NCI-H2171 treated with DMSO at 0.1 percent for 48 hours (cell line): ENCODE data around the gene NEU2.

Experiments
- DNase-seq: peaks from one replicate; lab custom pipeline; 2025; lab: John Stamatoyannopoulos, UW

NEU2 gene

DNA sequence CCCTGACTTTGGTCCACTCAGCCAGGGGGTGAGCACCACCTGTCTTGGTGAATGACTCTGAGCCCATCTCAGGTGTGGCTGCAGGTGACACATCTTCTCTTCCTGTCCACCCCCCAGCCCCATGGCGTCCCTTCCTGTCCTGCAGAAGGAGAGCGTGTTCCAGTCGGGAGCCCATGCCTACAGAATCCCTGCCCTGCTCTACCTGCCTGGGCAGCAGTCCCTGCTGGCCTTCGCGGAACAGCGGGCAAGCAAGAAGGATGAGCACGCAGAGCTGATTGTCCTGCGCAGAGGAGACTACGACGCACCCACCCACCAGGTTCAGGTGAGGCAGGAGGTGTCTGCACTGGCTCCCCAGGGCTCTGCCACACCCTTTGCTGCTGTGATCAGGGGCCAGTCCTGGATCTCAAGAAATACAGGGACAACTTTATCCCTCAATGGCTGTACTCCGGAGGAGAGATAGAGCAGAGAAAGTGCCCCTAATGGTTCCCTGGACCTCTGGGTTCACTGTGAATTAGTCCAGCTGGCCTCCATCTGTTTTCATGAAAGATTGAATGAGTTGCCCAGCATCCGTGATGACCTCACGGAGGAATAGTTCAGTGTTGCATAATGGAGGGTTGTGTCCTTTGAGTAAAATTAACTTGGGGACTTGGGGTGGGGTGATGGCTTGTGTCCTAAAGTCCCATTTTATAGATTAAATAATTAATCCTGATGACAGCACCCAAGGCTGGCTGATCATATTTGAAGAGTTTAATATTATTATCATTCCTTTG lies at the start of gene NEU2:
Gene NEU2, plus strand, starts transcription at position 122 of the 770 bp plus-strand sequence. Its CDS starts 0 bp downstream, at position 122.
- no peak for DNase-seq

DNA sequence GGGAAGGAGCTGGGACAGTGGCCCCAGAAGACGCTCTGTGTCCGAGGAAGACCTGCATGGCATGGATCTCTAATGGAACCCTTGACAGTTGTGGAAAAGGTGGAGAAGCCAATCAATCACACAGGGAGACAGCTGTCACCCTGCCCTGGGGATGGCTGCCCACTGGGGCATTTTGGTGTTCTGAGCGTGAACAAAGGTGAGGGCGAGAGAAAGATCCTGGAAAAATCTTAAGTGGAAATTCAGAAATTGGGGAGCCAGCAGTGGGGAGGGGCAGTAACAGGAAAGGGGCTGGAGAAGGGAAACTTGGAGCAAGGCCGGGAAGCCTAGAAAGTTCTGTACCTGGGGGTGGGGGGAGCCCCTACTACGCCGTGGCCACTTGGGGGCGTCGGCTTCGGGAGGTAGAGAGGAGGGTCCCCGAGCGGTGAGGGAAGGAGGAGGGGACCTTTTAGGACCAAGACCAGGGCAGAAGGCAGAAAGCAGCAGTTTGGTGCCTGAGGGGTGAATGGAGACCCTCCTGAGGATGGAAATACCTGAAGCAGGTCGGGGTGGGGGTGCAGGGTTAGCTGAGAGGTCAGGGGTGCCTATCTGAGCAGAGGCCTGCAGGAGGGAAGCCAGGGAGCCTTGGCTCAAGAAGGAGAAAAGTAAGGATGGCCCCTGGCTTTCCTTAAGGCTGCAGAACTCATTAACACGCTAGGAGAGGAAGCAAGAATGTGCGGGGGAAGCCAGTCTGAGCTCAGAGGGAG lies 49.4 kb upstream of the NEU2 start:
- DNase-seq: no peak

DNA sequence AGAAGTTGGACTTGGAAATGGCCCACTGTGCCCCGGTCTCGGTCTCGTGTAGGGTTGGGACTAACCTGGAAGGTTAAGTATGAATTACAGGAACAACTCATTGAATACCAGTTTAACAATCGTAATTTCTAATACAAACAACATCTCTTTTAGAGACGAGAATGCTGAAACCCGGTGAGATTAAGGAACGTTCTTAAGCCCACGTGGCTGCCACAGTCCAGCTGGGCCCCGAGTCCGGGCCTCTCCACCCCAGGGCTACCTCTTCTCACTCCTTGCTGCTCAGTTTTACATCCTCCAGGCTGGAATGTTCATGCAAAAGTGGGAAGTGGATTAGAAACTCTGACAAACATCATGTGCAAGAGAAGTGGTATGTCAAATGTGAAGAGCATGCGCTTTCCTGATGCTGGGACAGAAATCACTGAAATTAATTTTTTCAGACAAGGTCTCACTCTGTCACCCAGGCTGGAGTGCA lies 48.8 kb upstream of the NEU2 start:
- no peak for DNase-seq

DNA sequence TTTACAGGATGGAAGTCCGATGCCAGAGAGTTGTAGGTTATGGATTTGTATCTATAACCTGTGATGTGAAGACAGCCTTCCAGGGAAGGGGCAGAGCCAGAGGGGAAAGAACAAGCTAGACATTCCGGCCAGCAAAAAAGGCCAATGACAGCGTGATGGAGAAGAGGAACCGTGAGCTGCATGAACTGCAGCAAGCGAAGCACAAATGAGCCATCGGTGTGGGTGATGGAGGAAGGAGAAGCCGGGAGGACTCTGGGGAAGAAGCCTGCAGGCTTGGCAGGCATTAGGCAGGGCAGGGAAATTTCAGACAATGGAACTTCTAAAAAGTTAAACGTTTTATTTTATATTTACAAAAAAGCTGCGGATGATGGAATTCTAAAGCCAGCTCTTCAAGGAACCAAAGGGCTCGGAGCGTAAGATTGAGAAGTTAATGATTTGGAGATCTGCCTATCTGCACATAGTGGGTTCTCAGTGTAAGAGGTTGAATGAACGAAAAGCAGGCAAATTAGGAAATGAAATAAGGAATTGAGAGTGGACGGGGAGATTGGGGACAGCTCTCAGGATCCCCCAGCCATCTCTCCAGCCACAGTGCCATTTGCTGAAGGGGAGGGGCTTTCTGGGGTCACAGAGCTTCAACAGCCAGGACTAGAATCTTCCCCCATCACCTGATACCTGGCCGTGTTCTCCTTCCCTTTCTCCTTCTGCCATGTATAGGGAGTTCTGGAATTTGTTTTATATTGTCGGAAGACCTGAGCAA lies 47.8 kb upstream of the NEU2 start:
- DNase-seq: no peak

DNA sequence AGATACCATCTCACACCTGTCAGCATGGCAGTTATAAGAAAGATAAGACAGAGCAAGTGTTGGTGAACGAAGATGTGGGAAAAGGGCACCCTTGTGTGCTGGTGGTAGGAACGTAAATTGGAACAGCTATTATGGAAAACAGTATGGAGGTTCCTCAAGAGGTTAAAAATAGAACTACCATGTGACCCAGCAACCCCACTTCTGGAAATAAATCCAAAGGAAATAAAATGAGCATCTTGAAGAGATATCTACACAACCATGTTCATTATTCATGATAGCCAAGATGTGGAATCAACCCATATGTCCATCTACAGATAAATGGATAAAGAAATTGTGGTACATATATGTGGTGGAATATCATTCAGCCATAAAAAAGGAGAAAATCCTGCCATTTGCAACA lies 46.3 kb upstream of the NEU2 start:
- no peak for DNase-seq

DNA sequence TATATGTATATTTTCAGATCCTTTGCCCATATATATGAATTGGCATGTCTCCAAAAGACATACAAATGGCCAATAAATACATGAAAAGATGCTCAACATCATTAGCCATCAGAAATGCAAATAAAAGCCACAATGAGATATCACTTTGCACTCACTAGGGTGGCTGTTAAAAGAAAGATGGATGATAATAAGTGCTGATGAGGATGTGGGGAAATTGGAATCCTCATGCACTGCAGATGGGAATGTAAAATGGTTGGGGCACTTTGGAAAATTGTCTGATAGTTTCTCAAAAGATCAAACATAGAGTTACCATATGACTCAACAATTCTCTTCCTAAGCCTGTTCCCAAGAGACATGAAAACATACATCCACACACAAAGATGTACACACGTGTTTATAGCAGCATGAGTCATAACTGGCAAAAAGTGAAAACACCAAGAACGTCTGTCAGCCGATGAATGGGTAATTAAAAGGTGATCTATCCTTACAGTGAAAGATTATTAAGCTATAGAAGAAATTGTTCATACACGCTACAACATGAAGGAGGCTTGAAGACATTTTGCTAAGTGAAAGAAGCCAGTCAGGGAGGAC lies 39.1 kb upstream of the NEU2 start:
- DNase-seq: no peak

DNA sequence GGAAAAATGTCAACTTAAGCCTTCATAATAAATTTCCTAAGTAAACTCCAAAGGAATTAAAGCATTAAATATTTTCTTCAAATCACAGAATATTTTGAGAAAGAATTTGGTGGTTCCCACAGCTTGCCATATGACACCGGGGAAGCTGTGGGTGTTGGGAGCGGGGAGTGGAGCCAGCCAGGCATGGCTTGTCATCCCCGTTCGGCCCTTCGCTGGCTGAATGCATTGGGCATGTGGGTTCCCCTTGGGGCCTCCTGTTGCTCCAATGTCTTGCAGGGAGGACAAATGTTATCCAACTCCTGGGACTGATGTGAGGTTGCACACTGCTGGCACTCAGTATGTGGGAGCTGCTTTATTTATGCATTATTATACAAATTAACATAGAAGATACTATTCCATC lies 38.0 kb upstream of the NEU2 start:
- DNase-seq: no peak

DNA sequence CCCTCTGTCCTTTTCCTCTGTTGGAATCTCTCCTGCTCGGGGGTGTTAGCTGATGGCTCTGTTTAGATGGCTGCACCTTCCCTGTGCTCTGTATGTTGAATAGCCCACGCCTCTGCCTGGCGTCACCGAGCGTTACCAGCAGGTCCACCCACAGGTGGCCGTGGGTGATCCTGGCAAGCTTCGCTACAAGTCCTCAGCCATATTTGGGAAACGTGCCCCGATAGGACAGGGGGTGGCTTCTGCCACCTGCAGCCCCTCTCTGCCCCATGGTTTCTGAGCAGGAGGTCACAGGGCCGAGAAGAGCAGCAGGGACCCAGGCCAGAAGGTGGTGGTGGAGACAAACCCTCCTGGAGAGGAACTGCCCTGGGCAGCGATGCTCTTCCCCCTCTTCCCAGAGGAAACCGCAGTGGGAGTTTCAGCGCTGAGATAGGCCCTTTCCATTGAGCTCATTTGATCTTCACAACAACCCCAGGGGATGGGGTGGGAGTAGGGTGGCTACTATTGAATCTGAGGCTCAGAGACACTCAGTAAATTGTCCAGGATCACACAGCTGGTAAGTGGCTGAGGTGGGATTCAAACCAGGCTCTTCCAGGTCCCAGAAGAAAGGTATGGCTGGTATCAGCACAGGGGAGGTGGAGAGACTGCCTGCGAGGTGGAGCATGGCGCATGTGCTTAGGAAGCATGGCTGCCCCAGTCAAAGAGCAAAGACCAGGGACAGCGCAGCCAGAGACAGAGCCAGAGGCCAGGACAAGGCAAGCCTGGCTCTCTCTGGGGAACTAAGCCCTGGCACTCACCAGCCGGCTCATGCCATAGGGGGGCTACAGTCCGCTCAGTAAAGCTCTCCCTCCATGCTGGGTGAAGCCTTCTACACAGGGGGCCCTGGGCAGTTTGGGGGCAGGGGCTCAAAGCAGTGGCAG lies 34.5 kb upstream of the NEU2 start:
- DNase-seq: no peak

DNA sequence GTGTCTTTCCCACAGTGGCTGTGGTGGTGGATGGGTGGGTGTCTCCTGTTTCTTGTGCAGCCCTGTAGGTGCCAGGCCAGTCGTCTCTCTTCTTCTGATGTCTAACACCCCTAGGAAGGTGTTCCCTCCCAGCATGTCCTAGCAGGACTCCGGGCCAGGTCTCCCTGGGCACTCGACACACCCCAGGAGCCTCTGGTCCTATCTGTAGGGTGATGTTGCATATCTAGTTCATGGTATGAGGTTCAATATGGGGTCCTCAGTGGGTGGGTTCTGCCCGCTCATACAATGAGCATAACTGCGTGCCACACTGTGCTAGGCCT lies 33.8 kb upstream of the NEU2 start:
- DNase-seq: no peak

DNA sequence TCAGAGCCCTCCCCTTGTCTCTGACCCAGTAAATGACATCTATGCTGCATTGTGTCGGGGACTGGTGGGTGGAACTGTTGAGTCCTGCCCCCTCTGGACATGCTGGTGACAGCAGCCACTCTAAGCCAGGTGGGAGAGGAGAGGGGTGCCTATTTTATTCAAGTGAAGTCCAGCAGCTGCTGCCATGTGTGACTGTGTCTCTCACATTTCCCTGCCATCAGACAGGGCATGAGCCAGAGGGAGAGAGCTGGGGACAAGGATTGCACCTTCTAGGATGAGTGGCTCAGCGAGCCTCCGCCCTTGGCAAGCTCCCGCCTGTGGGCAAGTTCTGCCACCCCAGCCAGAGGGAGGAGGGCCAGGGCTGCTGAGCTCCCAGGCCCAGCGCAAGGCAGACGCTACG lies 33.1 kb upstream of the NEU2 start:
- DNase-seq: no peak

DNA sequence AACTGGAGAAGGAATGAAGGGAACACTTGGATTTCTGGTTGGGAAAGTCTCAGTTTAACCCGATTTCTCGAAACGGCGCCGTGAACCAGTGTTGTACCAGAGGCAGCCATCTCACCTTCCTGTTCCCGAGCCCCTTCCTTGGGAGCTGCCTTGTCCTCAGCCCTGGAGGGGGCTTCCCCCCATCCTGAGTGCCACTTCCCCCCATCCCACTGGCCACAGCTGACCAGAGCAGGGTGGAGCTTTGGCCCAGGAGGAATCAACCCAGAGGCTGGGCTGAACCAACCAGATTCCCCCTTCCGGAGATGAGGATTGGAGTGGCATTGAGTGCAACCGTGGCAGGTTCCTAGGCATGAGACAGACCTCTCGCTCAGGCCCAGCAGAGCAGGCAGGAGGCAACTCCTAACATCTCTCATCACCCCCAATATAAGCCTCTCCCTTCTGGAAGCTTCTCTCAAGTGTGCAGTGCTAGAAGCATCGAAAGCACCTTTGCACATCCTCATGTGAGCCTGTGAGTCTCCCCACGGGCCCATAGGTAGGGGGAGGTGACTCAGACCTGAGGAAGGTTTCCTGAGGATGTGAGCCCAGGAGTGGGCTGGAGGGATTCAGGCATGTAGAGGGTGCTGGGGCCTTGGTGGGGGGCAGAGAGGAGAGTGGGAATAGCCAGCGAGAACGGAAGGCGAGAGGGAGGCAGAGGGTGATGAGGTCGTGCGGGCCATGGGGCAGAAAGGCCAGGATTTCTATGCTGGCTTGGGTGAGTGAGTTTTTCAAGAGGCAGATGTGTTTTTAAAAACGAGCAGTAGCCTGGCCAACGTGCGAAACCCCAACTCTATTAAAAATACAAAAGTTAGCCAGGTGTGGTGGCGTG lies 31.4 kb upstream of the NEU2 start:
- DNase-seq: no peak

DNA sequence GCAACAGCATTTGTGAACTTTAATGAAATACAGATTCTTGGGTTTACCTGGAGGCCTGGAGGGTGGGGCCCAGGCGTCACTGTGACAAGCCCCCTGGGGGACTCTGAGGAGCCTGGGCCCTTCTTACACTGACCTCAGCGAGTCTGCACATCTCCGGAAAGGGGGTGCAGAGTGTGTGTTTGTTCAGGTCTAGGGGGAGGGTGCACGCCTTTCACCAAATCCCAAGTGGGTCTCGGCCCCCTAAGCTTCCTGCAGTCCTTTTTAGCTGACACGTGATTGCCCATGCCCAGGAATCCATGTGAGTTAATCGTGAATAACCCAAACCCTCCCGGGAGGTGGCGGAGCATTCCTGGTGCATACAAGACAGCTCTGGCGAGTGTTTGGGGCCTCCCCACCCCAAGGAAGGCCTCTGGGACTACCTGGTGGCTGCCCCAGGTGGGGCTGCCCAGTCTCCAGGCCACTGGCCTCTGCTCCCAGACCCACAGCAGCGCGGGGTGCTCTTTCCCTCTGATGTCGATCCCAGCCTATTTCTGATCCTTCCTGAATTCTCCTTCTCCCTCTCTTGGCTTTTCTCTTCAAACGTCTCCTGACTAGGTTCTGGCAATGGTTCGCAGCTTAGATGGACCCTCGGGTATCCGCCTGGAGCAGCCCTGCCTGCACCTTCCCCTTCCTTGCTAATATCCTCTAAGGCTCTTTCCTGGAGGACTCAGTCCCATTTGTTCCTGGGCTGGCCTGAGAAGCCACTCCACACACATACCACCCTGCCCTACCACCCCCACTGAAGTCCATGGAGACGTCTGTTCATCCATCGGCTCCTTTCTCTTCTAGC lies 29.4 kb upstream of the NEU2 start:
- DNase-seq: no peak

DNA sequence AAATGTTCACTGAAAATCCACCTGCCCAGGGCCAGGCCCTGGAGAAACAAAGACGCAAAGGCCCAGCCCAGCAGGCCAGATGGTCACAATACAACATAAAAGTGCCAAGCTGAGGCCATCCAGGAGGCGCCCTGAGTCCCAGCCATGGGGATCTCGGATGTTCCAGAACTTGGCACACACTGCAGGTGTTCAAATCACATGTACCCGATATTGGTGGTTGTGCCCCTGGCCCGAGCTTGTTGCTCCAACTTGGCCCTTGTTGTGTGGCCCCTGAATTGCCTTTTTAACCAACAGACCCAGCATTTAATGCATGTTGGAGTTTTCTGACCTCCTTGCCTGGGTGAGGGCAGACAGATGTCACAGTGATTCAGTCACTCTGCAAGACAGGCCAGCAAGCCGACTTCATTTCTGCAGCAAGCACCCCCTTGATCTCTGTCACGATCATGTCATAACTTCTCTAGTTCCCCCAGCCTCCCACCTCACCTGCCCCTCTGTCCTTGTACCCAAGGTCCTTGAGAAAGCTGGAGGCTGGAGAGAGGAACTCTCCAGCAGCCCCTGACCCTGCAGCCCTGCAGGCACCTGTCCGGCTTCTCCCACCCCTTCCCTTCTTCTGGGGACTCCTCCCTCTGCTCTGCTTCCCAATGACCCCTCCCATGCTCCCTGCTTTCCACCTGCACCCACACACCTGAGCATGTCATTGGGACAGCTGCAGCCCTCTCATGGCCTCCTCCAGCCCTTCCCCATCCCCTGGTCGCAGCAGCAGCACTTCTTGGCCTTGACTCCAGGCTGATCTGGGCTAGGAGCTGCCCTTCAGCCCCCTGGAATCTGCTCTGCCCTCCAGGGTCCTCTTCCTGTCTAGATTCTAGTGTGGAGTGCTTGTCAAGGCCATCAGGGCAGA lies 28.6 kb upstream of the NEU2 start:
- DNase-seq: no peak

DNA sequence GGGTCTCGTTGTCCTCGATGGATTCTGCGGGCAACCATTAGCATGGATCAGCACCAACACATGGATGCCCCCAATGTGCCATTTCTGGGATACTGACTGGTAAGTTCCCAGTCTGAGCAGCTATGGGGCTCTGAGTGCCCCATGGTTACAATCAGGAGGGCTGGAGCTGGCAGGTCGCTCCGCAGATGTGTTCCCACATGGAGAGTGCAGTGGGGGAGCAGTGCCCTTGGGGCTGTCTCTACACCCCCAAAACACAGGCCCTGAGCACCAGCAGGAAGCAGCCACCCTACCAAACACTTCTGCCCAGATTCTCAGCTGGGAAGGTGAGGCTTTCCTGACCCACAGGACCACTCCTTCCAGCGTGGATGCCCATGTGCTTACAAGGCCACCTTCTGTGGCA lies 27.4 kb upstream of the NEU2 start:
- no peak for DNase-seq

DNA sequence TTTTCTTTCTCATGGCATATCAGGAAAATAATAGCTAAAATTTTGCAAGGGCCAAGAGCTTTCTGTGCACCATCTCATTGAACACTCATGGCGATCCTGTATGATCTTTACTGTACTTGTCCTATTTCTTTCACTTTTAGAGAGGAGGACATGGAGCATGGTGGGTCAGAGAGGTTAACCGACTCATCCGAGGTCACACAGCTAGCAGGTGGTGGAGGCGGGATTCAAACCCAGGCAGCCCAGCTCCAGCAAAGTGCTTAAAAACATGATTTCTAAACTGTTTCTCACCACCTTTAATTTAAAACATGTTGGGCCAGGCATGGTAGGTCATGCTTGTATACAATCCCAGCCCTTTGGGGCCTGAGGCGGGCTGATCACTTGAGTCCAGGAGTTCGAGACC lies 25.8 kb upstream of the NEU2 start:
- no peak for DNase-seq

DNA sequence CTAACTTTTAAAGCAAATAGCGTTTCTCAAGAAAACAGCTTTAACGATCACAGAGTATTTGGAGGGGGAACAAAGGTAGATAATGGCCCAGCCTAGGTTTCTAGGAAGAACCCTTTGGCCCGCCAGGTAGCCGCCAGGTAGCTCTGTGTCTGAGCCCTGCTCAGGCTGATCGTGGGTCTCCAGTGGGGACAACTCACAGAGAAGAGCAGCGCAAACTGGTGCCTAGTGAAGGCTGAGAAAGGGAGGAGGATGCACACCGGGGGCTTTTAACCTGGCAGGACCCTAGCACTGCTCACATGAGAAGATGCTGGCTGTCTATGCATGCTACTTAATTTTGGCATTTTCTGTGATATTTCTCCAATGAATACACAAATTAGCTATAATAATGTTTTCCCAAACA lies 25.2 kb upstream of the NEU2 start:
- DNase-seq: no peak

DNA sequence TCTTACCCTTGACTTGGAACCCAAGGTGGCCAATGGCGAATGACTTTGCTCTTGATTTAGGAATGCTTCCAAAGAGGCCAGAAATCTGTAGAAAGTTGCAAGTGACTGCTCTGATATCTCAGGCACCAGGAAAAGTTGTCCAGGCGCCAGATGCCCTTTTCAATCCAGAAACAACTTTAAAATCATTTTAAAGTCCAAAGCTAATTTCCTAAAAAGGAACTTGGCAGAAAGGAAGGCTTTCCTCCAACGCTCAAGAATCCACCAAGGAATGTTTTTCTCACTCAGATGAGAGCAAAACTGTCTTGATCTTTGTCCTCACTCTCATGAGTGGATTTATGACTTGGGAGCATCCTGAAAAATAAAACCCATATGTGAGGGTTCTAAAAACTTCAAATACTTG lies 24.7 kb upstream of the NEU2 start:
- no peak for DNase-seq

DNA sequence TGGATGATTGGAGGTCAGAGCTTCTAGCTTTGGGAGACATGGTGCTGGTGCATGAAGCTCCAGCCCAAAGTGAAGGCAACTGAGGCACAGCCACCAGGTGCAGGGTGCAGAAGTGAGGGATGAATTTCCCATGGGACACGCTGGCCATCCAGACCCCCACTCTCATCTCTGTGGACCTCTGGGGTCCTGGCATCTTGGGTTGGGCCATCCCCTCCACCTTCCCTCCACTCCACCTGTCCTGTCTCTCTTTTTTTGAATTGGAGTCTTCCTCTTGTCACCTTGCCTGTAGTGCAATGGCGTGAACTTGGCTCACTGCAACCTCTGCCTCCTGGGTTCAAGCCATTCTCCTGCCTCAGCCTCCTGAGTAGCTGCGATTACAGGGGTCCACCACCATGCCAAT lies 22.8 kb upstream of the NEU2 start:
- no peak for DNase-seq
